ENCODE data around the gene PSMB5. TPM values are rescaled to one million over a fixed set of nuclear protein-coding genes. Genes with fewer than 3 reads are reported as not detected.

PSMB5 gene
- total and polyA plus RNA-seq, 2 experiments from 2014 or later, result 171 to 319 TPM

GRCh38 chr14:23058654-23059504 lies 24.2 kb upstream of the PSMB5 start:
- Histone ChIP-seq H3K36me3 (replicated peaks; ENCODE audit: insufficient read depth, low read depth) (no peaks in the 10 kb centered on the region), H3K4me1 (ENCODE audit: insufficient read depth) (peaks cover 22% of the 10 kb centered on the region), H3K27me3 (no peaks in the 10 kb centered on the region), H3K9me2 (replicated peaks; ENCODE audit: insufficient read depth) (no peaks in the 10 kb centered on the region), H3K9me3 (ENCODE audit: low read depth) (no peaks in the 10 kb centered on the region), H3K4me3 (no peak overlapping the region), H3K4me2 (no peak overlapping the region), H3K27ac (no peak overlapping the region), H4K20me1 (ENCODE audit: insufficient read depth, poor library complexity, severe bottlenecking) (no peaks in the 10 kb centered on the region), H2AFZ (no peak overlapping the region), H3K79me2 (peaks cover 3% of the 10 kb centered on the region)
- WGBS (ENCODE audit: low lambda C conversion rate, missing lambda C conversion rate), result 93% methylated on average over 22 of the region's 32 CpGs
- no peak for TF ChIP-seq EZH2 (IDR thresholded peaks at IDR 0.05; ENCODE audit: borderline replicate concordance)
- TF ChIP-seq, protein P1, sequence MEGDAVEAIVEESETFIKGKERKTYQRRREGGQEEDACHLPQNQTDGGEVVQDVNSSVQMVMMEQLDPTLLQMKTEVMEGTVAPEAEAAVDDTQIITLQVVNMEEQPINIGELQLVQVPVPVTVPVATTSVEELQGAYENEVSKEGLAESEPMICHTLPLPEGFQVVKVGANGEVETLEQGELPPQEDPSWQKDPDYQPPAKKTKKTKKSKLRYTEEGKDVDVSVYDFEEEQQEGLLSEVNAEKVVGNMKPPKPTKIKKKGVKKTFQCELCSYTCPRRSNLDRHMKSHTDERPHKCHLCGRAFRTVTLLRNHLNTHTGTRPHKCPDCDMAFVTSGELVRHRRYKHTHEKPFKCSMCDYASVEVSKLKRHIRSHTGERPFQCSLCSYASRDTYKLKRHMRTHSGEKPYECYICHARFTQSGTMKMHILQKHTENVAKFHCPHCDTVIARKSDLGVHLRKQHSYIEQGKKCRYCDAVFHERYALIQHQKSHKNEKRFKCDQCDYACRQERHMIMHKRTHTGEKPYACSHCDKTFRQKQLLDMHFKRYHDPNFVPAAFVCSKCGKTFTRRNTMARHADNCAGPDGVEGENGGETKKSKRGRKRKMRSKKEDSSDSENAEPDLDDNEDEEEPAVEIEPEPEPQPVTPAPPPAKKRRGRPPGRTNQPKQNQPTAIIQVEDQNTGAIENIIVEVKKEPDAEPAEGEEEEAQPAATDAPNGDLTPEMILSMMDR (IDR thresholded peaks at IDR 0.05; ENCODE audit: poor library complexity), result no peak
- TF ChIP-seq EZH2phosphoT487 (IDR thresholded peaks at IDR 0.05; ENCODE audit: low read depth, severe bottlenecking, unreplicated experiment), result no peak
- DNase-seq (ENCODE audit: low spot score), result no peak

GRCh38 chr14:23057757-23058653 lies 23.3 kb upstream of the PSMB5 start:
- Histone ChIP-seq H3K79me2 (peaks cover 3% of the 10 kb centered on the region), H3K4me3 (peak overlapping the region; percentile 69), H3K4me1 (ENCODE audit: insufficient read depth) (peaks cover 21% of the 10 kb centered on the region), H3K36me3 (replicated peaks; ENCODE audit: insufficient read depth, low read depth) (no peaks in the 10 kb centered on the region), H3K27me3 (no peaks in the 10 kb centered on the region), H3K9me3 (ENCODE audit: low read depth) (no peaks in the 10 kb centered on the region), H4K20me1 (ENCODE audit: insufficient read depth, poor library complexity, severe bottlenecking) (no peaks in the 10 kb centered on the region), H3K9me2 (replicated peaks; ENCODE audit: insufficient read depth) (no peaks in the 10 kb centered on the region), H3K27ac (peak overlapping the region; percentile 84), H2AFZ (no peak overlapping the region), H3K4me2 (peak overlapping the region; percentile 99)
- TF ChIP-seq EZH2phosphoT487 (IDR thresholded peaks at IDR 0.05; ENCODE audit: low read depth, severe bottlenecking, unreplicated experiment), result no peak
- TF ChIP-seq, protein P1 (IDR thresholded peaks at IDR 0.05; ENCODE audit: poor library complexity), result peak; percentile 86
- DNase-seq (ENCODE audit: low spot score), result peak; percentile 94
- WGBS (ENCODE audit: low lambda C conversion rate, missing lambda C conversion rate), result 3% methylated on average over 44 of the region's 51 CpGs

DNA sequence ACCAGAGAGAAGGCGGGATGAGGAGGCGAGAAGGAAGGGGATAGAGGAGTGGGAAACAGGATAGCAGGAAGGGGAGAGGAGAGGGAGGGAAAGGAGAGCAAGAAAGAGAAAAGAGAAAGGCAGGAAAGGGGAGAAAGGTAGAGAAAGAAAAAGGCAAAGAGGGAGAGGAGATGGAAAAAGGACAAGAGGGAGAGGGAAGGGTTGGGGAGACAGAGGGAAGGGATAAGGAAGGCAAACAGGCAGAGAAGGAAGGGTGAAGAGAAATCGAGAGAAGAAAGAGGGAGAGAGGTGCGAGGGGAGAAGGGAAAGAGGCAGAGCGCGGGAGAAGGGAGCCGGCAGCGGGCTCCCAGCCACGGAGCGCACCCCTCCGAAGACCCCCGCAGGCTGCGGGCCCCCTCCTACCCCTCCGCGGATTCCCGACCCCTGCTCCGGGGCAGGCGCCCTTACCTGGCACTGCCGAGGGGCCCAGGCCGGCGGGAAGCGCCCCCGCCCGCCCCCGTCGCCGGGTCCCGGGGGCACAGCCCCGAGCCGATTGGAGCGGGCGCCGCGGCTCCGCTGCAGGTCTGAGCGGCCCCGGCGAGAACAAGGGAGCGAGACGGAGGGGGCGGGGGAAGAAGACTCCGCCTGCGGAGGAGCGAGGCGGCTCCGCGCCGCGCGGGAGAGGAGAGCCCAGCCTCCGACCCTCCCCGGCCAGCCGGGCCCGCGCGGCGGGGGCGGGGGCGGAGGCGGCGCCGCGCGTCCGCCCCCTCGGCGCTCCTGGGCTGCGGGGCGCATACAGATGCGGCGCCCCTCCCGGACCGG lies 22.5 kb upstream of the PSMB5 start, which contains the start of gene CDH24:
Gene CDH24, minus strand, starts transcription at position 565 of the 801 bp plus-strand sequence. CDS start 1,787 bp downstream, outside the sequence.
- Histone ChIP-seq H3K9me3 (ENCODE audit: low read depth) (no peaks in the 10 kb centered on the region), H3K4me2 (peak within 1 kb of the TSS; percentile 99), H3K4me3 (peak within 1 kb of the TSS; percentile 87), H3K9me2 (replicated peaks; ENCODE audit: insufficient read depth) (no peaks in the 10 kb centered on the region), H3K79me2 (no peaks in the 10 kb centered on the region), H3K4me1 (ENCODE audit: insufficient read depth) (peaks cover 13% of the 10 kb centered on the region), H3K27ac (peak within 1 kb of the TSS; percentile 84), H3K27me3 (no peaks in the 10 kb centered on the region), H2AFZ (peak within 1 kb of the TSS; percentile 84), H4K20me1 (ENCODE audit: insufficient read depth, poor library complexity, severe bottlenecking) (no peaks in the 10 kb centered on the region), H3K36me3 (replicated peaks; ENCODE audit: insufficient read depth, low read depth) (no peaks in the 10 kb centered on the region)
- no peak for TF ChIP-seq EZH2phosphoT487 (IDR thresholded peaks at IDR 0.05; ENCODE audit: low read depth, severe bottlenecking, unreplicated experiment)
- TF ChIP-seq, protein P1 (IDR thresholded peaks at IDR 0.05; ENCODE audit: poor library complexity), result no peak
- TF ChIP-seq EZH2 (IDR thresholded peaks at IDR 0.05; ENCODE audit: borderline replicate concordance), result no peak
- WGBS (ENCODE audit: low lambda C conversion rate, missing lambda C conversion rate), result 6% methylated on average over 24 of the region's 73 CpGs
- peak; percentile 89 for DNase-seq (ENCODE audit: low spot score)

Measured in hepatocyte (in vitro differentiated cells).